Endothelial cell of umbilical vein (primary cell): ENCODE results near the gene UBA52.

Source experiments
- EZH2 ChIP-seq: IDR thresholded peaks from 2 replicates; pipeline ENCODE4 v1.6.1; 2012; ENCODE audit warnings: borderline replicate concordance, low read depth, mild to moderate bottlenecking, moderate library complexity, low read length, inconsistent platforms; ENCODE audit not compliant: severe bottlenecking
- JUN ChIP-seq: IDR thresholded peaks from 2 replicates; pipeline ENCODE4 v1.6.1; 2011; ENCODE audit warnings: borderline replicate concordance, low read depth; ENCODE audit not compliant: insufficient read length, insufficient read depth
- POLR2A ChIP-seq: IDR thresholded peaks from 2 replicates; pipeline ENCODE4 v1.6.1; 2012; ENCODE audit warnings: low read depth, mild to moderate bottlenecking, control low read depth, low read length
- POLR2AphosphoS5 ChIP-seq: IDR thresholded peaks from 2 replicates; pipeline ENCODE4 v1.6.1; 2012; ENCODE audit warnings: low read depth, mild to moderate bottlenecking, control low read depth, low read length, moderate library complexity; ENCODE audit not compliant: insufficient read depth
- TF ChIP-seq, protein P1 (sequence below), 2 donors: IDR thresholded peaks; 1 replicate in 1 of 2; 2 replicates in 1 of 2; pipeline ENCODE4 v1.5.1; 2011; ENCODE audit warnings: low read length in 2 of 2, mild to moderate bottlenecking in 2 of 2, moderate library complexity in 2 of 2, control low read depth in 1 of 2, inconsistent platforms in 1 of 2, low read depth in 1 of 2; ENCODE audit not compliant: insufficient read depth in 1 of 2; ENCODE audit errors: extremely low read depth in 1 of 2

DNA sequence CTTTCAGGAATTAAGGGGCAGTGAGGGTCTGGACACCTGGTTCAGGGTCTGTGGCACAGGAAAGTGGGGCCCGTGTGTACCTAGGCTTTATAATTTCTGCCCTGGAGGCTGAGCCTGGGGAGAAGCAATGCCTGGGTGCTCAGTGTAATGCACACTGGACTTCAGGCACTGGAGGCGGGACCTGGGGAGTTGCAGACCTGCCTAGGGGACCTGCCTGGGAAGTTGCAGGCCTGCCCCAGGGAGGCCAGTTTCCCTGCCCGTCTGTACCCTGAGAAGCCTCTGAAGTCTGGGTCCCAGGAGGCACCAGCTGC is 38.5 kb downstream of the UBA52 start:
- TF ChIP-seq, protein P1, sequence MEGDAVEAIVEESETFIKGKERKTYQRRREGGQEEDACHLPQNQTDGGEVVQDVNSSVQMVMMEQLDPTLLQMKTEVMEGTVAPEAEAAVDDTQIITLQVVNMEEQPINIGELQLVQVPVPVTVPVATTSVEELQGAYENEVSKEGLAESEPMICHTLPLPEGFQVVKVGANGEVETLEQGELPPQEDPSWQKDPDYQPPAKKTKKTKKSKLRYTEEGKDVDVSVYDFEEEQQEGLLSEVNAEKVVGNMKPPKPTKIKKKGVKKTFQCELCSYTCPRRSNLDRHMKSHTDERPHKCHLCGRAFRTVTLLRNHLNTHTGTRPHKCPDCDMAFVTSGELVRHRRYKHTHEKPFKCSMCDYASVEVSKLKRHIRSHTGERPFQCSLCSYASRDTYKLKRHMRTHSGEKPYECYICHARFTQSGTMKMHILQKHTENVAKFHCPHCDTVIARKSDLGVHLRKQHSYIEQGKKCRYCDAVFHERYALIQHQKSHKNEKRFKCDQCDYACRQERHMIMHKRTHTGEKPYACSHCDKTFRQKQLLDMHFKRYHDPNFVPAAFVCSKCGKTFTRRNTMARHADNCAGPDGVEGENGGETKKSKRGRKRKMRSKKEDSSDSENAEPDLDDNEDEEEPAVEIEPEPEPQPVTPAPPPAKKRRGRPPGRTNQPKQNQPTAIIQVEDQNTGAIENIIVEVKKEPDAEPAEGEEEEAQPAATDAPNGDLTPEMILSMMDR (IDR thresholded peaks at IDR 0.05; ENCODE audit: extremely low read depth in 1 of 2, insufficient read depth in 1 of 2, low read depth in 1 of 2, low read length in 2 of 2): no peak
- no peak for TF ChIP-seq JUN
- TF ChIP-seq POLR2A: no peak
- TF ChIP-seq POLR2AphosphoS5: no peak
- no peak for TF ChIP-seq EZH2
